HG02610 (cell line): Measurements from ENCODE around the gene PRPF40B.
"Not testable (repeated sequence)": the region's sequence is repeated elsewhere in the genome, so short reads cannot be mapped to it uniquely, and the experiment has no call there.

Experiments
- ATAC-seq: cut with Tn5 transposase; IDR thresholded peaks from one replicate; pipeline ENCODE4 v1.9.1; 2021; ENCODE audit warnings: mild to moderate bottlenecking, moderate library complexity; ENCODE audit not compliant: unreplicated experiment

PRPF40B gene

DNA sequence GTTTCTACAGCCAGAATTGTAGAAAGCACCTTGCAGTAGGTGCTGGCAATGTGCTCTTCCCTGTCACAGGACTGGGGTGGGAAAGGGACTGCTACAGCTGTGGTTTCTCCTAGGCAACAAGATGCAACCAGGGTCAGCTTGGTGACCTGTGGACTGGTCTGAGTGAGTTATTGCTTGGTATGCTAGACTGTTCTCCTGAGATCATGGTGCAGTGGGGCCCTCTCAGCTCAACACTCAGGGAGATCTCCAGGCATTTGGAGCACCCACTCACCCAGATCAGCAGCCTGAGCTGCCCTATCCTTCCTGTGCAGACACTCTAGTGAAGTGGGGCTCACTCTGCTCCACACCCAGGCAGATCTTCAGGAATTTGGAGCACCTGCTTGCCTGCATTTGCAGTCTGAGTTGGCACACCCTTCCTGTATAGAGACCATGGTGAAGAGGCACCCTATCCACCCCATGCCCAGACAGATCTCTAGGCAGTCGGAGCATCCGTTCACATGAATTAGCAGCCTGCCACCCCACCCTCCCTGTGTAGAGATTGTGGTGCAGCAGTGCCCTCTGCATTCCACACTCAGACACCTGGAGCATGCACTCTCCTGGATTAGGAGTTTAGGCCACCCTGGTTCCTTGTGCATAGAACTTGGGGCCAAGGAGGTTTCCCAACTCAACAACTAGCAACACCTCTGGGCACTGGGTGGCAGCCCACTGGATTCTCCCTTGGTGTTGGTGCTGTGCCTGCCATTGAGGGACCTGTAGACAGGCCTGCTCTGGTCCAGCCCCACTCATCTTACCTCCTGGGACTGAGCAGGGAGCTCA, 14.1 kb upstream of the PRPF40B start:
- ATAC-seq: no peak

DNA sequence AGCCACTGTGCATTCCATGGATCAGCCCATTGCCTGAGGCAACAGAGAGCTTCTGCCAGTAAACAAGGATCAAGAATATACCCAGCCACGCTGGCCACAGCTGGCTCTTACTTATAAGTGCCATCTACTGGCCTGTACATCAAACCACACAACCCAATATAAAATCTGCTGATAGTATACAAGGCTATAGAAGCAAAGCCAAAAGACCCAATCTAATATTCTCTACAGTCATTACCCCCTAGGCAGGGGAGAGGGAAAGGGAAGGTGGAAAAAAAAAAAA, 13.5 kb upstream of the PRPF40B start:
- ATAC-seq: no peak

DNA sequence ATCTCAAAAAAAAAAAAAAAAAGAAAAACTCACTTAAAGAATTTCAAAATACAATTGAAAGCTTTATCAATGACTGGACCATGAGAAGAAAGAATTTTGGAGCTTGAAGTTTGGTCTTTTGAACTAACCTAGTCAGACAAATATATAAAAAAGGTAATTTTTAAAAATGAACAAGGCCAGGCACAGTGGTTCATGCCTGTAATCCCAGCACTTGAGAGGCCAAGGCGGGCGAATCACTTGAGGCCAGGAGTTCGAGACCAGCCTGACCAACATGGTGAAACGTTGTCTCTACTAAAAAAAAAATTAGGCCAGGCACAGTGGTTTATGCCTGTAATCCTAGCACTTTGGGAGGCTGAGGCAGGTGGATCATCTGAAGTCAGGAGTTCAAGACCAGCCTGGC, 12.6 kb upstream of the PRPF40B start:
- not testable (repeated sequence) for ATAC-seq

DNA sequence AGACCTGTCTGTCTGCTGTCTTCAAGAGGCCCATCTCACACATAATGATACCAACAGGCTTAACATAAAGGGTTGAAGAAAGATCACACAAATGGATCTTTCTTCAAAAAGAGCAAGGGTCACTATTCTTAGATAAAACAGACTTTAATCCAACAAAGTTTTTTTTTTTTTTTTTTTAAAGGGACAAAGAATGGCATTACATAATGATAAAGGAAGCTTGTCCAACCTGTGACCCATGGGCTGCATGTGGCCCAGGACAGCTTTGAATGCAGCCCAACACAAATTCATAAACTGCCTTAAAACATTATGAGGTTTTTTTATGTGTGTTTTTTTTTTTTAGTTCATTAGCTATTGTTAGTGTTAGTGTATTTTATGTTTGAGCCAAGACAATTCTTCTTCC, 11.2 kb upstream of the PRPF40B start:
- ATAC-seq: no peak

DNA sequence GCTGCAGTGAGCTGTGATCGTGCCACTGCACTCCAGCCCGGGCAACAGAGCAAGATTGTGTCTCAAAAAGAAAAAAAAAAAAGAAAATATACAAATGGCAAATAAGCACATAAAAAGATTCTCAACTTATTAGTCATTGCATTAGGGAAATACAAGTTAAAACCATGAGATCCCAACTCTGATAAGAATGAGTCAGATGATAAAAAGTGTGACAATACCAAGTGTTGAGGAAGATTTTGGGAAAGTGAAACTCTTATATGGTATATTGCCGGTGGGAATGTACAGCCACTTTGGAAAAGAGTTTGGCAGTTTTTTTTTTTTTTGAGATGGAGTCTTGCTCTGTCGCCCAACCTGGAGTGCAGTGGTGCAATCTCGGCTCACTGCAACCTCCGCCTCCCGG, 7.6 kb upstream of the PRPF40B start:
- ATAC-seq: no peak

DNA sequence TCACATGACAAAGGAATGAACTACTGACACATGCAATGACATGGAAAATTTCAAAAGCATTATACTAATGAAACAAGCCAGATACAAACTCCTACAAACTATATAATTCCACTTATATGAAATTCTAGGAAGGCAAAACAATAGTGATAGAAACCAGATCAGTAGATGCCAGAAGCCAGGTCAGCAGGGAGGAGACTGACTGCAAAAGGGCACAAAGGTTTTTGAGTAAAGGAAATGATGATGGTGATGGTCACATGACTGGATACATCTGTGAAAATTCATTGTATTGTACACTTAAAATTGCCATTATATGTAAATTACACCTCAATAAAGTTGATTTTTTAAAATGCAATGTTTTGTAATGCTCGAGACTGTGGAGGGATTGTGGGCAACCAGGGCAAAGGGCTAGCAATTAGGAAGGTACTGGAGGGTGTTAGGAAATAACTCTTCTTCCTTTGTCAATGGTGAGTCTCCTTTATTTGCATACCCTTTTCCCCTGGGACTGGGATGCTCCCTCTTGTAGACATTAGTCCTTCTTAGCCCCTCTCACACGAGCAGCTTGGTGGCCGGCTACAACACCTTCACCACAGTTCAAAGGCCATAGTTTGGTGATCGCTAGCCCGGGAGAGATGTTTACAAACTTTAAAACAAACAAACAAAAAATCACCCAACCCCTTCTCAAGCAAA, 6.7 kb upstream of the PRPF40B start:
- ATAC-seq: no peak

DNA sequence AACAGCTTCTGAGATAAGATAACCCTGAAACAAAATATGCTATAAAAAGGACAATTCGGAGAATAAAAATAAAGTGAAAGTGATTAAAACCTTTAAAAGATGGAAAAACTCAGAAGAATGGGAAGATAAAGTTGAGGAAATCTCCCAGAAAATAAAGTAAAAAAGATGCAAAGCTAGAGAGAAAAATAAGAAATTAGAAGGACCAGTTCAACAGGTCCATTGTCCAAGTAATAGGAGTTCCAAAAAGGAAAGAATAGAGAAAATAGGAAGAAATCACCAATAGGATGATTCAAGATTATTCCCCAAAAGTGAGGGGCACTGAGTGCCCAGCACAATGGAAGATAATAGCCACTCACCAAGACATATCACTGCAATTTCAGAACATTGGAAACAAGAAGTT, 4.8 kb upstream of the PRPF40B start:
- no peak for ATAC-seq

DNA sequence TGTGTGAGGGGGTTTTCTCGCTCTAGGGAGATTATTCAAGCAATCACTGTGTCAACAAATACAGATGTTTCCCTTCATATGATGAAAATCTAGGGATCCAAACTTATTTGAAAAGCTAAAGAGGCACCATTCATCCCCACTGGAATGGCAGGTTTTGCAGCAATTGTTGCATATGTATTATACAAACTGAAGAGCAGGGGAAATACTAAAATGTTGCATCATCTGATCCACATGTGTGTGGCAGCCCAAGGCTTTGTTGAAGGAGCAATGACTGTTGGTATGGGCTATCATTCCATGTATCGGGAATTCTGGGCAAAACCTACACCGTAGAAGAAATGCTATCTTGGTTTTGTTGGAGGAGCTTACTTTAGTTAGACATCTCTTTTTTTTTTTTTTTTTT, 4.1 kb upstream of the PRPF40B start:
- no peak for ATAC-seq

DNA sequence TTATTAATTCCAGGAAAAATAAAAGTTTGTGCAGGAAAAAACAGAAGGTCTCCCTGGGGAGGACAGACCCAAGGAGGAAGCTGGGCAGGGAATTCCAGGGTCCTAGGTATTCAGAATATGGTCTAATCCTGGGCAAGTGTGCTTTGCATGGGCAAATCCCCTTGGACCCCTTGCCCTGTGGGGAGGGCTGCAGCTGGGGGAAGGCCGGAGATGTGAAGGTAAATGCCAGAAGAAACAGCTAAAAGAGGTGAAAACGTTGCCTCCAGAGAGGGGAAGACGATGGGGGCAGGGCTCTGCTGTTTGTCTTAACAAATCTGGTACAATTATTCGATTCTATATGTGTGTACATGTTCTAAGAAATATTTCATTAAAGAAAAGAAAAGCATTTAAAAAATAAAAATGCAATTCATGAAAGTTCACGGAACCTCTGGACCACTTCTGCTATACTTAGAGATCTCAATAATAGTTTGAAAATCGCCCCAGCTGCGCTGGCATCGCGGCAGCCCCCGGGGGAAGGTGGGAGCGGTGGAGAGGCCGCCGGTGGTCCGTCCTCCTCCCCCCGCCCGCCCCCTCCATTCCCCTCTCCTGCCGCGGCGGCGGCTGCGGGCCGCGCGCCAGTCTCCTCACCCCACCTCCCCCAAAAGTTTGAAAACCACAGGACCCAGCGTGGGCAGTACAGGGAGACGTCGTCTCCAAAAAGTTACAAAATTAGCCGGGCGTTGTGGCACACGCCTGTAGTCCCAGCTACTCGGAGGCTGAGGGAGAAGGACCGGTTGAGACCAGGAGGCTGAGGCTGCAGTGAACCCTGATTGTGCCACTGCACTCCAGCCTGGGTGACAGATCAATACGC, 1.5 kb upstream of the PRPF40B start:
- no peak for ATAC-seq

DNA sequence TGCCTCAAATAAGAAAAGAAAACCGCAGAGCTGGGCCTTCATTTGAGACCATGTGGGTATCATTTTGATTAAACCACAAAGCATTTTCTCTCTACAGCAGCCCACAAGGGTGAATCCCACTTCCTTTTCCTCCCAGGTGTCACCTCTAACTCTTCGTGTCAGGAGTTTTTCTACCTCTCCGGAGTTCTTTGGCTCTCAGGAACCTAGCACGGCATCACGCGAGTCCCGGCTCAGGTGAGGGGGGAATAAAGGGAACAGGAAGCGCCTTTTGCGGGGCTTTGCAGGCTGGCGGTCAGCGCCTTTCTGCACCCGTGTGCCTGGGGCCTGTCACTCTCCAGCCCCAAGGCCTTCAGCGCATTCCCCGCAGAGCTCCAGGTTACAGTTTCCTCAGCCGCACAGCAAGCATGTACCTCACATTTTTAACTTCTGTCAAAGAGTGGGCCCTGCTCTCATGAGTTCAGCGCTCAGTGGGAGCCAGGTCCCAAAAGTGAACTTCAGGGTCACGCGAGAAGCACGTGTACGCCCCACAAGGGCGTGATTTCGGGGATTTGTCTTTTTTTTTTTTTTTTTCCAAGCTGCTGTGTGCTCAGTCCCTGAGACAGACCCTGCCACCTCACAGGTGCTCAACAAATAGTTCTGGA, 740 bp upstream of the PRPF40B start:
- peak; percentile 25 for ATAC-seq

DNA sequence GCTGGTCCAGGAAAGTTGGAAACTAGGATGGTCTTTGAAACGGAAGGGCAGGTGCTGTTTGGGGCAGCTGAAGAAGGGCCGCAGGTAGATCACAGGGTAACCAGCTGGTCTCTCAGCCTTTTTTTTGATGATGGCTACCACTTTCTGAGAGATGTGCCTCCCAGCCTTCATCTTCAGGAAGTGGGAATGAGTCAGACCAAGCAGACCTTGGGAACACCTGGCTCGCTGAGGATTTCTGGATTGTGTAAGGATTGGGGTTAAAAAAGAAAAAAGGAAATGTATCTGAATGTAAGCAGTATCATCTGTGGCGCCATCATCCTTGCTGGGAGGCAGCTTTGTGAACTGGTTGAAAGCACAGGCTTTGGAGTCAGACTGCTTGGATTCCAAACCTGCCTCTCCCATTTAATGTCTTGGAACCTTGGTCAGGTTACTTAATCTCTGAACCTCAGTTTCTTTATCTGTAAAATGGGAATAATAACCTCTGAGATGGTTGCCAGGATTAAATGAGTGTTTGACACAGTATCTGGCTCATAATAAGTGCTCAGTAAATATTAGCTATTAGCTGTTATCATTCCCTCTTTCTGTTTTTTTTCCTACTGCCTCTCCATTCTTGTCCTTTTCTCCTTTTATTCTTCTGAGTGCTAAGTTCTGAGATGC, 1.7 kb downstream of the PRPF40B start:
- ATAC-seq: no peak

DNA sequence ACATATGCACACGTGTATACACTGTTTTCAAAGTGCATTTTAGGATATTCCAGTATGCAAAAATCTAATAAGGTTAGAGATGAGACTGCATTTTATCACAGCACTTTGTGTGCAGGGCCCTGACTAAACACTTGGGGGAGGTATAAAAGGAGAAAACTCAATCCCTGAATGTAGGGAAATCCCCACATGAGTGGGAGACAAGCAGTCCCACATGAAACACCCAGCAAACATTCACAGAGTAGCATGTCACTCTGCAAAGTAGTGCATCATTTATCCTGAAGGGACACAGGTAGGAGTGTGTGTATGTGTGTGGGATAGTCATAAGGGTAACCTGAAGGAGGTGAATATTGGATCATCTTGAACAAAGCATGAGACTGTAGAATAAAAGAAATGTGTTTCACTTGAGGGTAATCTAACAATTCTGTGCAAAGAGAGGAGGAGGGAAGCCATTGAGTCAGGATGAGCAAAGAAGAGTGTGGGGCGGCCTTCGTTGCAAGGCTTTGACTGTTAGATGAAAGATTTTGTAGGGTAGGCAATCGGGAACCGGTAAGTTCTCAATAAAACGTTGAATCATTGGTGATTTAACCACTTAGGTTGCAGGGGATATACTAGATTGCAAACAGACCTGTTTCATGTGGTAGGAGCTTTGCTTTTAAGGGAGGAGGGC, 2.9 kb downstream of the PRPF40B start:
- ATAC-seq: no peak

DNA sequence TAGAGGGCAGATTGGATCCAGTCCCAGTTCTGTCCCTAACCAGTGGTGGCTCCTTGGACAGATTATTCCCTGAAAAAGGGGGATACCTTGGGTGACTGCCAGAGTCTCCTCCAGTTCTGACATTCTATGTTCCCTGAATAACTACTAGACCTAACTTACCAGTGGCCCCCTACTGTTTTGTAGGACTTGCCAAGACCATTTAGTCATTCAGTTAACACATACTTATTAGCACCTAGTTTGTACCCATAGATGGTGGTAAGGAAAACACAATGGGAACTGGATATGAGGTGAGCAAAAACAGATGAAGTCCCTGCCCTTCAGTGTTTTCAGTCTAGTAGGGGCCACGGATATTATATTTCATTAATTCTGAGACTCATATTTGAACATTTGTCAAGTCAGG, 3.5 kb downstream of the PRPF40B start:
- ATAC-seq: no peak

DNA sequence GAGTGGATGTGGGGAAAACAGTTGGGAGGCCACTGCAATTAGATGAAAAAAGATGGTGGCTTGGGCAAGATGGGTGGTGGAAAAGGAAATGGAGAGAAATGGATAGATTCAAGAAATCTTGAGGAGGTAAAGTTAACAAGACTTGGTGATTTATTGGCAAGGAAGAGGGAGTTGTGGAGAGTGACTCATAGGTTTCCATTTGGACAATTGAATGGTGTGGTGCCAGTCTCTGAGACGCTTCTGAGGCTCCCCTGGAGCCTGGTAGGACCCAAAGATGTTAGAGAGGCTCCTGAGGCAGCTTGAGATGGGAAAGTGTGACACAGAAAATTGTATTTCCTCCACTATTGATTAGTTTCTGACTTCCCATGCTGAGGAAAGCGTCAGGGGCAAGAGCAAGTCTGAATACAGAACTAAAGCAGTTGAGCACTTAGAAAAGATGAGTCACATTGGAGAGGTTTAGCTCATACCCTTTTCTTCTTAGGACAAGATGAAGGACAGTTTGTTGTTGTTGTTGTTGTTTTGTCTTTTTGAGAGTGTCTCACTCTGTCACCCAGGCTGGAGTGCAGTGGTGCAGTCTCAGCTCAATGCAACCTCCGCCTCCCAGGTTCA, 4.5 kb downstream of the PRPF40B start:
- no peak for ATAC-seq

DNA sequence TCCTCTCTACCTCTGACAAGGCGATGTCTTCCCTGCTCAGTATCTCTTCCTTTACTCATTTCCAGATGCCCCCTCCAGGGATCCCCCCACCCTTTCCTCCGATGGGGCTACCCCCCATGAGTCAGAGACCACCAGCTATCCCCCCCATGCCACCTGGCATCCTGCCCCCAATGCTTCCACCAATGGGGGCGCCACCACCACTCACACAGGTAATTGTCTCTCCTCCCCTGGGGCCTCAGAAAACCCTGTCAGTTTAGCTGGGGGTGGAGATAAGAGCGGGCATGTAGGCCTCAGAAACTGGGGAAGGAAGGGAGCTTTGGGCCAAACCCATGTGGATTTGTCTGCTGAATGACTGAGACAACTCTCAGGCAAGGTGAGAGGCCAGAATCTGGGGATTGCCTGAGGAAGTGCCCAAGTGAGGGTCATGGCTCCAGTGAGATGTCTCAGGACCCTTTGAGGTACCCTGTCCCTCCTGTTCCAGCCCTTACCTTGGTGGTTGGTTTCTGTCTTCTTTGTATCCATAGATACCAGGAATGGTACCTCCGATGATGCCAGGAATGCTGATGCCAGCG, 8.1 kb downstream of the PRPF40B start:
- ATAC-seq: no peak

DNA sequence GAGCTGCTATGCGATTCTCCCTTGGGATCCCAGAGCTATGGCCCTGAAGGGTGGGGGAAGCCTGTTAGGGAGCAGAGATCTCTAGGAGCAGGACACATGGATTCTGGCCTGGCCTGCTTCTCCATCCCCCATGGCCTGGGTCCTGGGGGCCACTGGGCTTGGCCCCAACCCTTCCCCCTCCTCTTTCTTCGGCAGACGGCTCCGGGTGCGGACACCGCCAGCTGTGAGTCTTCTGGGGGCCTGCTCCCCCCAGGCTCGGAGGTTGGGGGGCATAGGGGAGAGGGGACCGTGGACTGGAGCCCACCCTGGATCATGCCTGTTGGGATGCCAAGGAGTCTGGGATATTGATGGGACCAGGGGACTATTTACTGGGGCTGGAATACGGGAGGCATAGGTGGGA, 9.0 kb downstream of the PRPF40B start:
- ATAC-seq: no peak

DNA sequence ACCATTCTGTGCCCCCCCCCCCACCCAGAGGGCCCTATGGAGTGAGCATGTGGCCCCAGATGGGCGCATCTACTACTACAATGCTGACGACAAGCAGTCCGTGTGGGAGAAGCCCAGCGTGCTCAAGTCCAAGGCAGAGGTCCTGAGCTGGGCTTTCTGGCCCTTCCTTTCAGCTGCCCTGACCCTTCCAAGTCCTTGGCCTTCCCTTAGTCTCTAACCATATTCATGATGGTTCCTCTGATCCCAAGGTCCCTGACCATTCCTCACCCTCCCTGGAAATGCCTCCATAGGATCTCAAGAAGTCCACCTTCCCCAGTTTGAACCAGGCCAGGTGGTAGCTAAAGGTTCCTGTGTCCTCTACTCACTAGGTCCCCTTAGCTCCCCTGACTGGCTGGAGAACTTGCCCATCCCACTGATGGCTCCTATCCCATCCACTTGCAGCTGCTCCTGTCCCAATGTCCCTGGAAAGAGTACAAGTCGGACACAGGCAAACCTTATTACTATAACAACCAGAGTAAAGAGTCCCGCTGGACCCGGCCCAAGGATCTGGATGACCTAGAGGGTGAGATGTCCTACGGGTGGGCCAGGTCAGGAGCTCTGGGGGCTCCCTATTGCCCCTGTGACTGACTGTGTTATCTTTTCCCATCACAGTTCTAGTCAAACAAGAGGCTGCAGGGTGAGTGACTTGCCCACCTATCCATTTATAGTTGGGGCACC, 9.8 kb downstream of the PRPF40B start:
- ATAC-seq: no peak

DNA sequence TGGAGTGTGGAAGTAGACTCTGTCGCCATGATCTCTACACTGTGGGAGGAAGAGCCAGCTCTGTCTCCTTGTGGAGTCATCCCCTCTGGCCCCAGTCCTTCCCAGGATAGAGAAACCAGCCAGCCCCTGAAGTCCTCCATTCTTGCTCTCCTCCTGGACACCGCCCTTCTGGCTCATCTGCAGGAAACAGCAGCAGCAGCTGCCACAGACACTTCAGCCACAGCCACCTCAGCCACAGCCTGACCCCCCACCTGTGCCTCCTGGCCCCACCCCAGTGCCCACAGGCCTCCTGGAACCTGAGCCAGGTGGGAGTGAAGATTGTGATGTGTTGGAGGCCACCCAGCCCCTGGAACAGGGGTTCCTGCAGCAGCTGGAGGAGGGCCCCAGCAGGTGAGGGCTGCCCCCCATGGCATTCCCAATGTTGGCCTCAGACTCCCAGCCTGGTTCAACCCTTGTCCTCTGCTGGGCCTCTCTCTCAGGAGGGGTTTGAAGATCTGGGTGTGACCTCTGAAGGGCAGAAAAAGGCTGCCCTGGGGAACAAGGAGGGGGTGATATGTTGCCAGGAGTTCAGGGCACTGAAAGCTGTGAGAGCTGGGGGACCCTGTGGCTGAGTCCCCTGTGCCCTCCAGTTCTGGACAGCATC, 10.5 kb downstream of the PRPF40B start:
- no peak for ATAC-seq
